PFSK-1 (cell line): Measurements from ENCODE around the gene ABI2.

Source experiments
- POLR2AphosphoS5 ChIP-seq: IDR thresholded peaks from 2 replicates; pipeline ENCODE4 v1.6.1; 2012; ENCODE audit warnings: low read depth, mild to moderate bottlenecking, control low read depth, low read length, moderate library complexity
- SIN3A ChIP-seq: IDR thresholded peaks from 2 replicates; pipeline ENCODE4 v1.6.1; 2012; ENCODE audit warnings: mild to moderate bottlenecking, low read length, moderate library complexity, borderline replicate concordance; ENCODE audit not compliant: insufficient read depth
- TAF1 ChIP-seq: IDR thresholded peaks from 2 replicates; pipeline ENCODE4 v1.6.1; 2012; ENCODE audit warnings: low read length, control low read depth, borderline replicate concordance; ENCODE audit not compliant: insufficient read depth
- TF ChIP-seq, protein P1 (sequence below), 2 experiments: IDR thresholded peaks; 2 replicates each; pipeline versions ENCODE4 v1.6.1 to v1.8.0; 2011 to 2012; ENCODE audit warnings: low read depth in 2 of 2, low read length in 2 of 2, control low read depth in 1 of 2, inconsistent platforms in 1 of 2, mild to moderate bottlenecking in 1 of 2, moderate library complexity in 1 of 2; ENCODE audit not compliant: insufficient read depth in 1 of 2

DNA sequence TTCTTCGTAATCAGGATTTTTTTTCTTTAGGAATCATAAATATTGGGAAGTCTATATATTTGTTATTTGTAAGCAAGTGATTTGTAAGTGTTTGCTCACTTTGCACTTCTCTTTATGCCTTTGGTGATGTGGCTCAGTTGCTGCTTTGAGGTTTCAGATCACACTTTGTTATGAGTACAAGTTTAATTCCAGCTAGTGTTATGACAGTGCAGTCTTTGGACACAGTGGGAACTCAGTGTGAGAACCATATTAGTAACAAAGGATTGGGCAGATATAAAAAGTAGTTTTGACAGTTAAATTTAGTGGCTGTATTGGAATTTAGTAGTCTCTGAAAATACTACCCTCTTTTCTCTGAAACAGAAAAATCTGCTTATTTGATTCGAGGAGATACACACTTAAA lies 67.7 kb downstream of the ABI2 start:
- no peak for TF ChIP-seq POLR2AphosphoS5
- no peak for TF ChIP-seq TAF1
- TF ChIP-seq, protein P1, sequence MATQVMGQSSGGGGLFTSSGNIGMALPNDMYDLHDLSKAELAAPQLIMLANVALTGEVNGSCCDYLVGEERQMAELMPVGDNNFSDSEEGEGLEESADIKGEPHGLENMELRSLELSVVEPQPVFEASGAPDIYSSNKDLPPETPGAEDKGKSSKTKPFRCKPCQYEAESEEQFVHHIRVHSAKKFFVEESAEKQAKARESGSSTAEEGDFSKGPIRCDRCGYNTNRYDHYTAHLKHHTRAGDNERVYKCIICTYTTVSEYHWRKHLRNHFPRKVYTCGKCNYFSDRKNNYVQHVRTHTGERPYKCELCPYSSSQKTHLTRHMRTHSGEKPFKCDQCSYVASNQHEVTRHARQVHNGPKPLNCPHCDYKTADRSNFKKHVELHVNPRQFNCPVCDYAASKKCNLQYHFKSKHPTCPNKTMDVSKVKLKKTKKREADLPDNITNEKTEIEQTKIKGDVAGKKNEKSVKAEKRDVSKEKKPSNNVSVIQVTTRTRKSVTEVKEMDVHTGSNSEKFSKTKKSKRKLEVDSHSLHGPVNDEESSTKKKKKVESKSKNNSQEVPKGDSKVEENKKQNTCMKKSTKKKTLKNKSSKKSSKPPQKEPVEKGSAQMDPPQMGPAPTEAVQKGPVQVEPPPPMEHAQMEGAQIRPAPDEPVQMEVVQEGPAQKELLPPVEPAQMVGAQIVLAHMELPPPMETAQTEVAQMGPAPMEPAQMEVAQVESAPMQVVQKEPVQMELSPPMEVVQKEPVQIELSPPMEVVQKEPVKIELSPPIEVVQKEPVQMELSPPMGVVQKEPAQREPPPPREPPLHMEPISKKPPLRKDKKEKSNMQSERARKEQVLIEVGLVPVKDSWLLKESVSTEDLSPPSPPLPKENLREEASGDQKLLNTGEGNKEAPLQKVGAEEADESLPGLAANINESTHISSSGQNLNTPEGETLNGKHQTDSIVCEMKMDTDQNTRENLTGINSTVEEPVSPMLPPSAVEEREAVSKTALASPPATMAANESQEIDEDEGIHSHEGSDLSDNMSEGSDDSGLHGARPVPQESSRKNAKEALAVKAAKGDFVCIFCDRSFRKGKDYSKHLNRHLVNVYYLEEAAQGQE (IDR thresholded peaks at IDR 0.05; ENCODE audit: insufficient read depth in 1 of 2, low read depth in 2 of 2, low read length in 2 of 2): no peak
- no peak for TF ChIP-seq SIN3A
